ENCODE results near the gene BHLHA15. TPM values are rescaled to one million over a fixed set of nuclear protein-coding genes. Genes with fewer than 3 reads are reported as not detected.

The BHLHA15 gene
- total and polyA plus RNA-seq, 4 donors, result 0.99 to 4.0 (median 2.8) TPM

GRCh38 chr7:98168904-98169621 is 42.2 kb upstream of the BHLHA15 start:
- DNase-seq (ENCODE audit: low read depth in 4 of 6, low spot score in 6 of 6), result no peak
- 96% methylated on average over 3 of the region's 5 CpGs for WGBS (ENCODE audit: insufficient coverage)
- H3K27me3 ChIP-seq (ENCODE audit: control insufficient read depth, insufficient read depth, low read length), result no peaks in the 10 kb centered on the region
- no peak overlapping the region for H3K4me3 ChIP-seq (ENCODE audit: low read depth, low read length)
- H3K9me3 ChIP-seq (ENCODE audit: control insufficient read depth, insufficient read depth, low read length), result no peaks in the 10 kb centered on the region
- H3K36me3 ChIP-seq (ENCODE audit: control insufficient read depth, insufficient read depth, low read length), result peaks cover 24% of the 10 kb centered on the region
- no peak overlapping the region for H3K27ac ChIP-seq (ENCODE audit: low read depth, low read length)
- peaks cover 29% of the 10 kb centered on the region for H3K4me1 ChIP-seq (ENCODE audit: control insufficient read depth, insufficient read depth, low read length)

GRCh38 chr7:98170966-98171365 is 40.3 kb upstream of the BHLHA15 start:
- Histone ChIP-seq H3K27ac (ENCODE audit: low read depth, low read length) (peak overlapping the region; percentile 3), H3K4me1 (ENCODE audit: control insufficient read depth, insufficient read depth, low read length) (peaks cover 25% of the 10 kb centered on the region), H3K9me3 (ENCODE audit: control insufficient read depth, insufficient read depth, low read length) (no peaks in the 10 kb centered on the region), H3K36me3 (ENCODE audit: control insufficient read depth, insufficient read depth, low read length) (peaks cover 27% of the 10 kb centered on the region), H3K27me3 (ENCODE audit: control insufficient read depth, insufficient read depth, low read length) (no peaks in the 10 kb centered on the region), H3K4me3 (ENCODE audit: low read depth, low read length) (no peak overlapping the region)
- 26% methylated on average over 7 of the region's 8 CpGs for WGBS (ENCODE audit: insufficient coverage)
- peak in 3 of 6 donors; percentile 22 to 77 (median 59) for DNase-seq (ENCODE audit: low read depth in 4 of 6, low spot score in 6 of 6)

- Histone ChIP-seq H3K36me3 (ENCODE audit: control insufficient read depth, insufficient read depth, low read length) (peaks cover 24% of the 10 kb centered on the region), H3K4me1 (ENCODE audit: control insufficient read depth, insufficient read depth, low read length) (peaks cover 25% of the 10 kb centered on the region), H3K9me3 (ENCODE audit: control insufficient read depth, insufficient read depth, low read length) (no peaks in the 10 kb centered on the region), H3K27me3 (ENCODE audit: control insufficient read depth, insufficient read depth, low read length) (no peaks in the 10 kb centered on the region), H3K27ac (ENCODE audit: low read depth, low read length) (no peak overlapping the region), H3K4me3 (ENCODE audit: low read depth, low read length) (no peak overlapping the region)
- no peak for DNase-seq (ENCODE audit: low read depth in 4 of 6, low spot score in 6 of 6)
- WGBS (ENCODE audit: insufficient coverage), result 71% methylated on average over 20 of the region's 24 CpGs
These were observed 39.8 kb upstream of the BHLHA15 start for GRCh38 chr7:98171449-98171848.

GRCh38 chr7:98174334-98175259 is 36.6 kb upstream of the BHLHA15 start:
- H3K27me3 ChIP-seq (ENCODE audit: control insufficient read depth, insufficient read depth, low read length), result no peaks in the 10 kb centered on the region
- H3K4me1 ChIP-seq (ENCODE audit: control insufficient read depth, insufficient read depth, low read length), result peaks cover 25% of the 10 kb centered on the region
- peaks cover 26% of the 10 kb centered on the region for H3K36me3 ChIP-seq (ENCODE audit: control insufficient read depth, insufficient read depth, low read length)
- H3K27ac ChIP-seq (ENCODE audit: low read depth, low read length), result no peak overlapping the region
- DNase-seq (ENCODE audit: low read depth in 4 of 6, low spot score in 6 of 6), result peak in 2 of 6 donors; percentile 4 to 31
- H3K9me3 ChIP-seq (ENCODE audit: control insufficient read depth, insufficient read depth, low read length), result no peaks in the 10 kb centered on the region
- WGBS (ENCODE audit: insufficient coverage), result 84% methylated on average over 20 of the region's 20 CpGs
- no peak overlapping the region for H3K4me3 ChIP-seq (ENCODE audit: low read depth, low read length)

- 83% methylated on average over 2 of the region's 8 CpGs for WGBS (ENCODE audit: insufficient coverage)
- H3K27me3 ChIP-seq (ENCODE audit: control insufficient read depth, insufficient read depth, low read length), result no peaks in the 10 kb centered on the region
- no peak overlapping the region for H3K4me3 ChIP-seq (ENCODE audit: low read depth, low read length)
- no peaks in the 10 kb centered on the region for H3K9me3 ChIP-seq (ENCODE audit: control insufficient read depth, insufficient read depth, low read length)
- H3K27ac ChIP-seq (ENCODE audit: low read depth, low read length), result no peak overlapping the region
- H3K4me1 ChIP-seq (ENCODE audit: control insufficient read depth, insufficient read depth, low read length), result peaks cover 25% of the 10 kb centered on the region
- no peak for DNase-seq (ENCODE audit: low read depth in 4 of 6, low spot score in 6 of 6)
- H3K36me3 ChIP-seq (ENCODE audit: control insufficient read depth, insufficient read depth, low read length), result peaks cover 26% of the 10 kb centered on the region
These were observed 35.8 kb upstream of the BHLHA15 start for GRCh38 chr7:98175260-98175940.

- H3K27ac ChIP-seq (ENCODE audit: low read depth, low read length), result no peak overlapping the region
- H3K4me1 ChIP-seq (ENCODE audit: control insufficient read depth, insufficient read depth, low read length), result peaks cover 8% of the 10 kb centered on the region
- DNase-seq (ENCODE audit: low read depth in 4 of 6, low spot score in 6 of 6), result no peak
- no peaks in the 10 kb centered on the region for H3K27me3 ChIP-seq (ENCODE audit: control insufficient read depth, insufficient read depth, low read length)
- no peak overlapping the region for H3K4me3 ChIP-seq (ENCODE audit: low read depth, low read length)
- H3K9me3 ChIP-seq (ENCODE audit: control insufficient read depth, insufficient read depth, low read length), result no peaks in the 10 kb centered on the region
- peaks cover 20% of the 10 kb centered on the region for H3K36me3 ChIP-seq (ENCODE audit: control insufficient read depth, insufficient read depth, low read length)
- 96% methylated on average over 4 of the region's 6 CpGs for WGBS (ENCODE audit: insufficient coverage)
These were observed 33.7 kb upstream of the BHLHA15 start for GRCh38 chr7:98177553-98177952.

GRCh38 chr7:98178321-98178720 is 32.9 kb upstream of the BHLHA15 start:
- H3K4me1 ChIP-seq (ENCODE audit: control insufficient read depth, insufficient read depth, low read length), result peaks cover 8% of the 10 kb centered on the region
- H3K4me3 ChIP-seq (ENCODE audit: low read depth, low read length), result no peak overlapping the region
- DNase-seq (ENCODE audit: low read depth in 4 of 6, low spot score in 6 of 6), result peak in 2 of 6 donors; percentile 13 to 50
- H3K9me3 ChIP-seq (ENCODE audit: control insufficient read depth, insufficient read depth, low read length), result no peaks in the 10 kb centered on the region
- H3K27ac ChIP-seq (ENCODE audit: low read depth, low read length), result no peak overlapping the region
- H3K27me3 ChIP-seq (ENCODE audit: control insufficient read depth, insufficient read depth, low read length), result no peaks in the 10 kb centered on the region
- WGBS (ENCODE audit: insufficient coverage), result 80% methylated on average over 15 of the region's 16 CpGs
- peaks cover 20% of the 10 kb centered on the region for H3K36me3 ChIP-seq (ENCODE audit: control insufficient read depth, insufficient read depth, low read length)

- Histone ChIP-seq H3K36me3 (ENCODE audit: control insufficient read depth, insufficient read depth, low read length) (peaks cover 20% of the 10 kb centered on the region), H3K4me1 (ENCODE audit: control insufficient read depth, insufficient read depth, low read length) (peaks cover 8% of the 10 kb centered on the region), H3K9me3 (ENCODE audit: control insufficient read depth, insufficient read depth, low read length) (no peaks in the 10 kb centered on the region), H3K27me3 (ENCODE audit: control insufficient read depth, insufficient read depth, low read length) (no peaks in the 10 kb centered on the region), H3K27ac (ENCODE audit: low read depth, low read length) (no peak overlapping the region), H3K4me3 (ENCODE audit: low read depth, low read length) (no peak overlapping the region)
- WGBS (ENCODE audit: insufficient coverage), result 91% methylated on average over 9 of the region's 10 CpGs
- DNase-seq (ENCODE audit: low read depth in 4 of 6, low spot score in 6 of 6), result no peak
These were observed 32.3 kb upstream of the BHLHA15 start for GRCh38 chr7:98178762-98179490.

GRCh38 chr7:98180751-98181150 is 30.5 kb upstream of the BHLHA15 start:
- H3K36me3 ChIP-seq (ENCODE audit: control insufficient read depth, insufficient read depth, low read length), result peaks cover 13% of the 10 kb centered on the region
- H3K9me3 ChIP-seq (ENCODE audit: control insufficient read depth, insufficient read depth, low read length), result no peaks in the 10 kb centered on the region
- no peak for DNase-seq (ENCODE audit: low read depth in 4 of 6, low spot score in 6 of 6)
- WGBS (ENCODE audit: insufficient coverage), result 93% methylated on average over 6 of the region's 8 CpGs
- H3K27me3 ChIP-seq (ENCODE audit: control insufficient read depth, insufficient read depth, low read length), result no peaks in the 10 kb centered on the region
- peaks cover 8% of the 10 kb centered on the region for H3K4me1 ChIP-seq (ENCODE audit: control insufficient read depth, insufficient read depth, low read length)
- H3K4me3 ChIP-seq (ENCODE audit: low read depth, low read length), result no peak overlapping the region
- H3K27ac ChIP-seq (ENCODE audit: low read depth, low read length), result no peak overlapping the region
